Transverse colon (tissue), 3 donors: ENCODE data around the gene DNAH8.

Source experiments
- POLR2A ChIP-seq: fragments of 450-650 bp; IDR thresholded peaks from one replicate; pipeline ENCODE4 v1.6.1; 2016; ENCODE audit warnings: antibody characterized with exemption, mild to moderate bottlenecking, moderate library complexity
- TF ChIP-seq, protein P1 (sequence below), 5 experiments: fragments of 200-600 bp in 3 of 5; fragments of 450-650 bp in 2 of 5; sonication (generic) in 3 of 5; IDR thresholded peaks; 1 replicate in 2 of 5; 2 replicates in 3 of 5; pipeline ENCODE4 v1.5.1; 2016 to 2017; ENCODE audit warnings: antibody characterized with exemption in 5 of 5, inconsistent platforms in 3 of 5, mild to moderate bottlenecking in 2 of 5, moderate library complexity in 1 of 5

- TF ChIP-seq POLR2A, result no peak
- TF ChIP-seq, protein P1, sequence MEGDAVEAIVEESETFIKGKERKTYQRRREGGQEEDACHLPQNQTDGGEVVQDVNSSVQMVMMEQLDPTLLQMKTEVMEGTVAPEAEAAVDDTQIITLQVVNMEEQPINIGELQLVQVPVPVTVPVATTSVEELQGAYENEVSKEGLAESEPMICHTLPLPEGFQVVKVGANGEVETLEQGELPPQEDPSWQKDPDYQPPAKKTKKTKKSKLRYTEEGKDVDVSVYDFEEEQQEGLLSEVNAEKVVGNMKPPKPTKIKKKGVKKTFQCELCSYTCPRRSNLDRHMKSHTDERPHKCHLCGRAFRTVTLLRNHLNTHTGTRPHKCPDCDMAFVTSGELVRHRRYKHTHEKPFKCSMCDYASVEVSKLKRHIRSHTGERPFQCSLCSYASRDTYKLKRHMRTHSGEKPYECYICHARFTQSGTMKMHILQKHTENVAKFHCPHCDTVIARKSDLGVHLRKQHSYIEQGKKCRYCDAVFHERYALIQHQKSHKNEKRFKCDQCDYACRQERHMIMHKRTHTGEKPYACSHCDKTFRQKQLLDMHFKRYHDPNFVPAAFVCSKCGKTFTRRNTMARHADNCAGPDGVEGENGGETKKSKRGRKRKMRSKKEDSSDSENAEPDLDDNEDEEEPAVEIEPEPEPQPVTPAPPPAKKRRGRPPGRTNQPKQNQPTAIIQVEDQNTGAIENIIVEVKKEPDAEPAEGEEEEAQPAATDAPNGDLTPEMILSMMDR (IDR thresholded peaks at IDR 0.05), result no peak
These were observed at the start of gene DNAH8 for GRCh38 chr6:38715016-38715689.
